ENCODE measurements around the gene ADAM20.

Gene ADAM20

GRCh38 chr14:70558356-70558755 lies 23.6 kb upstream of the ADAM20 start:
- peaks cover 0 to 20% (median 15%) of the 10 kb centered on the region in 5 experiments for H3K9me3 ChIP-seq (ENCODE audit: control extremely low read depth in 1 of 5, control insufficient read depth in 4 of 5, insufficient read depth in 2 of 5, low read depth in 1 of 5, low read length in 4 of 5)
- peaks cover 0 to 3% (median 0%) of the 10 kb centered on the region in 4 experiments for H3K4me1 ChIP-seq (ENCODE audit: control extremely low read depth in 1 of 4, control insufficient read depth in 4 of 4, insufficient read depth in 4 of 4, low read length in 3 of 4)
- H3K27ac ChIP-seq (ENCODE audit: insufficient read depth in 1 of 2, low read depth in 1 of 2, low read length in 2 of 2, poor library complexity in 1 of 2, severe bottlenecking in 2 of 2) = no peak overlapping the region
- no peak overlapping the region for H3K4me3 ChIP-seq (ENCODE audit: control insufficient read depth in 1 of 7, extremely low read depth in 1 of 7, insufficient read depth in 4 of 7, low read depth in 2 of 7, low read length in 6 of 7)
- H3K36me3 ChIP-seq (ENCODE audit: control insufficient read depth in 4 of 4, insufficient read depth in 4 of 4, low read length in 3 of 4) = peaks cover 2 to 21% (median 4%) of the 10 kb centered on the region in 4 experiments
- POLR2A ChIA-PET = no interaction called here
- no peak for DNase-seq
- CTCF ChIA-PET = no interaction called here
- H3K27me3 ChIP-seq (replicated peaks in 2 of 5; ENCODE audit: control insufficient read depth in 4 of 5, insufficient read depth in 5 of 5, low read length in 4 of 5) = no peaks in the 10 kb centered on the region

DNA sequence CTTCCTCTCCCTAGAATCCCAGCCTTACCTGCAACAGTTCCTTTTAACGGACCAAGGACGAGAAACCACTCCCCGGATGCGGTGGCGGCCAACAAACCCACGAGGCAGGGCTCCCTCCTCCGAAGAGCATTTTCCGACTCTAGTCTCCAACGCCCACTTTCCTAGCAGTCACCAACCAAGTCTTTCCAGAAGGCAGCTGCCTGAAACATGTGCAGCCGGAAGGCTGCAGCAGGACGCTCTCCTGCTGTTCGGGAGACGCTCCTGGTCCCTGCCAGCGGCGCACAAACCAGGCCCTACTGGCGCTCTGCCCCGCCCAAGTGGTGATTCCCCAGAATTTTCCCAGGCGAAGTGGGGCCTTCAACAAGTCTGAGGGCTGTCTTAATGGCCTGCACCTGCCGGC lies 21.1 kb upstream of the ADAM20 start:
- peaks cover 0 to 3% (median 0%) of the 10 kb centered on the region in 4 experiments for H3K4me1 ChIP-seq (ENCODE audit: control extremely low read depth in 1 of 4, control insufficient read depth in 4 of 4, insufficient read depth in 4 of 4, low read length in 3 of 4)
- H3K36me3 ChIP-seq (ENCODE audit: control insufficient read depth in 4 of 4, insufficient read depth in 4 of 4, low read length in 3 of 4) = peaks cover 0 to 3% (median 0%) of the 10 kb centered on the region in 4 experiments
- peaks cover 0 to 5% (median 0%) of the 10 kb centered on the region in 5 experiments for H3K9me3 ChIP-seq (ENCODE audit: control extremely low read depth in 1 of 5, control insufficient read depth in 4 of 5, insufficient read depth in 2 of 5, low read depth in 1 of 5, low read length in 4 of 5)
- WGBS (ENCODE audit: insufficient coverage) = 65% methylated on average over 19 of the region's 19 CpGs
- H3K27ac ChIP-seq (ENCODE audit: insufficient read depth in 1 of 2, low read depth in 1 of 2, low read length in 2 of 2, poor library complexity in 1 of 2, severe bottlenecking in 2 of 2) = no peak overlapping the region
- H3K4me3 ChIP-seq (ENCODE audit: control insufficient read depth in 1 of 7, extremely low read depth in 1 of 7, insufficient read depth in 4 of 7, low read depth in 2 of 7, low read length in 6 of 7) = peak overlapping the region in 1 of 7 experiments; percentile 42
- H3K27me3 ChIP-seq (replicated peaks in 2 of 5; ENCODE audit: control insufficient read depth in 4 of 5, insufficient read depth in 5 of 5, low read length in 4 of 5) = no peaks in the 10 kb centered on the region
- ChIA-PET CTCF (no interaction called here), POLR2A (no interaction called here)
- no peak for DNase-seq

GRCh38 chr14:70538087-70538486 lies 3.3 kb upstream of the ADAM20 start:
- 100% methylated on average over 4 of the region's 5 CpGs for WGBS (ENCODE audit: insufficient coverage)
- peaks cover 1 to 14% (median 5%) of the 10 kb centered on the region in 5 experiments for H3K9me3 ChIP-seq (ENCODE audit: control extremely low read depth in 1 of 5, control insufficient read depth in 4 of 5, insufficient read depth in 2 of 5, low read depth in 1 of 5, low read length in 4 of 5)
- no peak overlapping the region for H3K4me3 ChIP-seq (ENCODE audit: control insufficient read depth in 1 of 7, extremely low read depth in 1 of 7, insufficient read depth in 4 of 7, low read depth in 2 of 7, low read length in 6 of 7)
- H3K36me3 ChIP-seq (ENCODE audit: control insufficient read depth in 4 of 4, insufficient read depth in 4 of 4, low read length in 3 of 4) = peaks cover 0 to 1% (median 0%) of the 10 kb centered on the region in 4 experiments
- no peak for DNase-seq
- ChIA-PET CTCF (no interaction called here), POLR2A (no interaction called here)
- no peaks in the 10 kb centered on the region for H3K27me3 ChIP-seq (replicated peaks in 2 of 5; ENCODE audit: control insufficient read depth in 4 of 5, insufficient read depth in 5 of 5, low read length in 4 of 5)
- H3K27ac ChIP-seq (ENCODE audit: insufficient read depth in 1 of 2, low read depth in 1 of 2, low read length in 2 of 2, poor library complexity in 1 of 2, severe bottlenecking in 2 of 2) = no peak overlapping the region
- H3K4me1 ChIP-seq (ENCODE audit: control extremely low read depth in 1 of 4, control insufficient read depth in 4 of 4, insufficient read depth in 4 of 4, low read length in 3 of 4) = no peaks in the 10 kb centered on the region

DNA sequence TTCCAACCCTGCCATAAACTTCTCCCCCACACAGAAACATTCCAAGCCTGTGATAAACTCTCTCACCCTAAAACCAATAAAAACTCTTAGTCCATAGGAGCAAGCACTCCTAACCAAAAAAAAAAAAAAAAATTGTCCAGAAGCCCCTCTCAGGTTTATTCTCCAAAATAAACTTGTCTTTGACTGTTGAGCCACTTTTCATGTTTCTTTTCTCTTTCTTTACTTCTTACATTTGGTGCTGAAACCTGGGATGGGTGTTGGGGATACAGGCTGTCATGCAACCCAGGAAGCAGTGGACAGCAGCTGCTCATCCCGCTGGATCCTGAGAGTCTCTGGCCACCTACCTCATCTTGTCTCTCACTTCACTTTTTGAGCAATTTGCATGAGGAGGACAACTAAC lies 2.0 kb upstream of the ADAM20 start:
- H3K27ac ChIP-seq (ENCODE audit: insufficient read depth in 1 of 2, low read depth in 1 of 2, low read length in 2 of 2, poor library complexity in 1 of 2, severe bottlenecking in 2 of 2) = no peak overlapping the region
- H3K27me3 ChIP-seq (replicated peaks in 2 of 5; ENCODE audit: control insufficient read depth in 4 of 5, insufficient read depth in 5 of 5, low read length in 4 of 5) = no peaks in the 10 kb centered on the region
- H3K4me3 ChIP-seq (ENCODE audit: control insufficient read depth in 1 of 7, extremely low read depth in 1 of 7, insufficient read depth in 4 of 7, low read depth in 2 of 7, low read length in 6 of 7) = no peak overlapping the region
- no peaks in the 10 kb centered on the region for H3K4me1 ChIP-seq (ENCODE audit: control extremely low read depth in 1 of 4, control insufficient read depth in 4 of 4, insufficient read depth in 4 of 4, low read length in 3 of 4)
- ChIA-PET CTCF (no interaction called here), POLR2A (no interaction called here)
- peaks cover 6 to 22% (median 8%) of the 10 kb centered on the region in 5 experiments for H3K9me3 ChIP-seq (ENCODE audit: control extremely low read depth in 1 of 5, control insufficient read depth in 4 of 5, insufficient read depth in 2 of 5, low read depth in 1 of 5, low read length in 4 of 5)
- H3K36me3 ChIP-seq (ENCODE audit: control insufficient read depth in 4 of 4, insufficient read depth in 4 of 4, low read length in 3 of 4) = peaks cover 0 to 3% (median 0%) of the 10 kb centered on the region in 4 experiments
- no CpG with 5 or more reads among the region's 1 CpG for WGBS (ENCODE audit: insufficient coverage)
- no peak for DNase-seq

- Histone ChIP-seq H3K36me3 (ENCODE audit: control insufficient read depth in 4 of 4, insufficient read depth in 4 of 4, low read length in 3 of 4) (peaks cover 0 to 2% (median 0%) of the 10 kb centered on the region in 4 experiments), H3K9me3 (ENCODE audit: control extremely low read depth in 1 of 5, control insufficient read depth in 4 of 5, insufficient read depth in 2 of 5, low read depth in 1 of 5, low read length in 4 of 5) (peaks cover 0 to 14% (median 3%) of the 10 kb centered on the region in 5 experiments), H3K4me1 (ENCODE audit: control extremely low read depth in 1 of 4, control insufficient read depth in 4 of 4, insufficient read depth in 4 of 4, low read length in 3 of 4) (no peaks in the 10 kb centered on the region), H3K27me3 (replicated peaks in 2 of 5; ENCODE audit: control insufficient read depth in 4 of 5, insufficient read depth in 5 of 5, low read length in 4 of 5) (no peaks in the 10 kb centered on the region), H3K27ac (ENCODE audit: insufficient read depth in 1 of 2, low read depth in 1 of 2, low read length in 2 of 2, poor library complexity in 1 of 2, severe bottlenecking in 2 of 2) (no peak overlapping the region), H3K4me3 (ENCODE audit: control insufficient read depth in 1 of 7, extremely low read depth in 1 of 7, insufficient read depth in 4 of 7, low read depth in 2 of 7, low read length in 6 of 7) (no peak overlapping the region)
- DNase-seq = no peak
- WGBS (ENCODE audit: insufficient coverage) = no CpG with 5 or more reads among the region's 2 CpGs
- CTCF ChIA-PET = interaction anchor here (1.0 kb wide), 1 partner anchor 10 kb away, joined by 3 read pairs; no protein-coding TSS in a partner anchor
- POLR2A ChIA-PET = interaction anchor here (0.5 kb wide), 1 partner anchor 16 kb away, joined by 4 read pairs; no protein-coding TSS in a partner anchor
Observed at GRCh38 chr14:70530417-70530816, 4.4 kb downstream of the ADAM20 start.

GRCh38 chr14:70527501-70528105 lies 7.2 kb downstream of the ADAM20 start:
- POLR2A ChIA-PET = no interaction called here
- Histone ChIP-seq H3K27ac (ENCODE audit: insufficient read depth in 1 of 2, low read depth in 1 of 2, low read length in 2 of 2, poor library complexity in 1 of 2, severe bottlenecking in 2 of 2) (no peak overlapping the region), H3K4me3 (ENCODE audit: control insufficient read depth in 1 of 7, extremely low read depth in 1 of 7, insufficient read depth in 4 of 7, low read depth in 2 of 7, low read length in 6 of 7) (no peak overlapping the region), H3K36me3 (ENCODE audit: control insufficient read depth in 4 of 4, insufficient read depth in 4 of 4, low read length in 3 of 4) (peaks cover 0 to 4% (median 0%) of the 10 kb centered on the region in 4 experiments), H3K27me3 (replicated peaks in 2 of 5; ENCODE audit: control insufficient read depth in 4 of 5, insufficient read depth in 5 of 5, low read length in 4 of 5) (no peaks in the 10 kb centered on the region), H3K9me3 (ENCODE audit: control extremely low read depth in 1 of 5, control insufficient read depth in 4 of 5, insufficient read depth in 2 of 5, low read depth in 1 of 5, low read length in 4 of 5) (peaks cover 0 to 14% (median 8%) of the 10 kb centered on the region in 5 experiments), H3K4me1 (ENCODE audit: control extremely low read depth in 1 of 4, control insufficient read depth in 4 of 4, insufficient read depth in 4 of 4, low read length in 3 of 4) (no peaks in the 10 kb centered on the region)
- DNase-seq = peak in 2 of 3 donors; percentile 56 to 75
- 94% methylated on average over 2 of the region's 2 CpGs for WGBS (ENCODE audit: insufficient coverage)
- CTCF ChIA-PET = no interaction called here

DNA sequence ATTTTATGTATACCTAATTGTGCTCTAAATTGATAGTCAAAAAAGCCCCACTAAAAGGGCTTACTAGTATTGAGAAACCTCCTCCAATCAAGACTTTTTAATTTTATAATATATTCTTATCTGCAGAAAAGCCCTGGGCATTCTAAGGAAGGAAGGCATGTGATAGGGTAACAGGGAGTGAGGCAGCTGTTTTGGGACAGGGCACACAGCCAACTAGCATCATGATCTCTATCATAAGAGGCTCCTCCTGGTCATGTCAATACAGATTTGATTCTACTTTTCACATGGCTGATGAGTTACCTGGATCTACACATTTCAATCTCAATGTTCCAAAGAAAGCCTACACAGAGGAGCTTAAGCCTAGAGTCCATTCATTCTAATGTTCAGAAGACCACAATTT lies 9.1 kb downstream of the ADAM20 start:
- DNase-seq = no peak
- H3K27me3 ChIP-seq (replicated peaks in 2 of 5; ENCODE audit: control insufficient read depth in 4 of 5, insufficient read depth in 5 of 5, low read length in 4 of 5) = no peaks in the 10 kb centered on the region
- ChIA-PET POLR2A (no interaction called here), CTCF (interaction anchor here (1.3 kb wide), 1 partner anchor 11 kb away, joined by 4 read pairs; no protein-coding TSS in a partner anchor)
- no peaks in the 10 kb centered on the region for H3K4me1 ChIP-seq (ENCODE audit: control extremely low read depth in 1 of 4, control insufficient read depth in 4 of 4, insufficient read depth in 4 of 4, low read length in 3 of 4)
- H3K4me3 ChIP-seq (ENCODE audit: control insufficient read depth in 1 of 7, extremely low read depth in 1 of 7, insufficient read depth in 4 of 7, low read depth in 2 of 7, low read length in 6 of 7) = no peak overlapping the region
- H3K9me3 ChIP-seq (ENCODE audit: control extremely low read depth in 1 of 5, control insufficient read depth in 4 of 5, insufficient read depth in 2 of 5, low read depth in 1 of 5, low read length in 4 of 5) = peaks cover 0 to 19% (median 4%) of the 10 kb centered on the region in 5 experiments
- no peak overlapping the region for H3K27ac ChIP-seq (ENCODE audit: insufficient read depth in 1 of 2, low read depth in 1 of 2, low read length in 2 of 2, poor library complexity in 1 of 2, severe bottlenecking in 2 of 2)
- H3K36me3 ChIP-seq (ENCODE audit: control insufficient read depth in 4 of 4, insufficient read depth in 4 of 4, low read length in 3 of 4) = peaks cover 0 to 4% (median 0%) of the 10 kb centered on the region in 4 experiments

All from common myeloid progenitor, CD34-positive (primary cell).